ENCODE measurements around the gene PITX3. TPM values are rescaled to one million over a fixed set of nuclear protein-coding genes. Genes with fewer than 3 reads are reported as not detected.

The PITX3 gene
- total and polyA plus RNA-seq, 5 donors from 2014 or later: not detected

DNA sequence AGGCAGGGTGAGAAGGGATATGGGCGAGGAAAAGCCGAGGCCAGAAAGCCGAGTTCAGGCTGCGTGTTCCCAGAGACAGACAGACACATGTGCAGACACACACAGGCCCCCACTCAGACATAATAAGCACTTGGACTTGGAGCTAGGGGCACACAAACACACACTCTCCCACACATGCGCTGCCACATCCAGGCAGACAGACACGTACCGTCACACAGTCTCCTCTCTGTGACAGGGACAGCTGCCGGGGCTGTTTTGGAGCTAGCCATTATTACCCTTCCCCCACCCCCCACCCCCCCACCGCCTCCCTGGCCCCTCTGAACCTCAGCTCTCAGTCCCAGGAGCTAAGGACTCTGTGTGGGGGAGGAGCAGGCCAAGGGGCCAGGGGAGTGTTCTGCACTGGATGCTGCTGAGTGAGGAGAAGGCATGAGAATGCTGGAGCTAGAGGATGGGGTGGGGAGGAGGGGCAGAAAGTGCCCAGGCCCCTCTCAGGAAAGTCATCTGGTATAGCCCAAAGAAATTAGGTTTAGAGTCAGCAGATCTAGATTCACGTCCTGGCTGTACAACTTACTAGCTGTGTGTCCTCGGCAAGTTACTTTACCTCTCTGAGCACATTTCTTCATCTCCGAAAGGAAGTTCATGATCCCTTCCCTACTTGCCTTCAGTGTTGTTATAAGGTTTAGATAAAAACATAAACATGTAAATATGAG, 6.3 kb downstream of the PITX3 start:
- no peaks in the 10 kb centered on the region for H3K9me3 Mint-ChIP-seq
- H3K27me3 Mint-ChIP-seq: peaks cover 65% of the 10 kb centered on the region
- Histone ChIP-seq H3K27me3 (ENCODE audit: control insufficient read depth, insufficient read depth, low read length) (peaks cover 17% of the 10 kb centered on the region), H3K9me3 (ENCODE audit: control insufficient read depth in 2 of 2, low read length in 2 of 2) (no peaks in the 10 kb centered on the region), H3K4me3 (ENCODE audit: low read depth, low read length) (no peak overlapping the region), H3K27ac (ENCODE audit: insufficient read depth, low read length, poor library complexity, severe bottlenecking) (no peak overlapping the region), H3K4me1 (ENCODE audit: control insufficient read depth, insufficient read depth, low read length, poor library complexity, severe bottlenecking) (peaks cover 19% of the 10 kb centered on the region), H3K36me3 (ENCODE audit: control insufficient read depth, insufficient read depth, low read length) (no peaks in the 10 kb centered on the region)
- H3K4me3 Mint-ChIP-seq: peak overlapping the region in 1 of 4 donors; percentile 30
- no peaks in the 10 kb centered on the region for H3K36me3 Mint-ChIP-seq
- peaks cover 0 to 17% (median 3%) of the 10 kb centered on the region in 4 donors for H3K4me1 Mint-ChIP-seq
- H3K27ac Mint-ChIP-seq: no peak overlapping the region
- no peak for DNase-seq
- ATAC-seq (ENCODE audit: low read depth in 2 of 2): no peak

GRCh38 chr10:102233997-102234396, 7.3 kb downstream of the PITX3 start:
- no peak for DNase-seq
- Mint-ChIP-seq H3K4me1 (peaks cover 0 to 23% (median 5%) of the 10 kb centered on the region in 4 donors), H3K4me3 (peak overlapping the region in 1 of 4 donors; percentile 43), H3K27ac (no peak overlapping the region), H3K27me3 (peaks cover 71% of the 10 kb centered on the region), H3K9me3 (no peaks in the 10 kb centered on the region), H3K36me3 (no peaks in the 10 kb centered on the region)
- Histone ChIP-seq H3K4me1 (ENCODE audit: control insufficient read depth, insufficient read depth, low read length, poor library complexity, severe bottlenecking) (peaks cover 22% of the 10 kb centered on the region), H3K27ac (ENCODE audit: insufficient read depth, low read length, poor library complexity, severe bottlenecking) (no peak overlapping the region), H3K9me3 (ENCODE audit: control insufficient read depth in 2 of 2, low read length in 2 of 2) (no peaks in the 10 kb centered on the region), H3K36me3 (ENCODE audit: control insufficient read depth, insufficient read depth, low read length) (no peaks in the 10 kb centered on the region), H3K4me3 (ENCODE audit: low read depth, low read length) (no peak overlapping the region), H3K27me3 (ENCODE audit: control insufficient read depth, insufficient read depth, low read length) (peaks cover 15% of the 10 kb centered on the region)
- no peak for ATAC-seq (ENCODE audit: low read depth in 2 of 2)

DNA sequence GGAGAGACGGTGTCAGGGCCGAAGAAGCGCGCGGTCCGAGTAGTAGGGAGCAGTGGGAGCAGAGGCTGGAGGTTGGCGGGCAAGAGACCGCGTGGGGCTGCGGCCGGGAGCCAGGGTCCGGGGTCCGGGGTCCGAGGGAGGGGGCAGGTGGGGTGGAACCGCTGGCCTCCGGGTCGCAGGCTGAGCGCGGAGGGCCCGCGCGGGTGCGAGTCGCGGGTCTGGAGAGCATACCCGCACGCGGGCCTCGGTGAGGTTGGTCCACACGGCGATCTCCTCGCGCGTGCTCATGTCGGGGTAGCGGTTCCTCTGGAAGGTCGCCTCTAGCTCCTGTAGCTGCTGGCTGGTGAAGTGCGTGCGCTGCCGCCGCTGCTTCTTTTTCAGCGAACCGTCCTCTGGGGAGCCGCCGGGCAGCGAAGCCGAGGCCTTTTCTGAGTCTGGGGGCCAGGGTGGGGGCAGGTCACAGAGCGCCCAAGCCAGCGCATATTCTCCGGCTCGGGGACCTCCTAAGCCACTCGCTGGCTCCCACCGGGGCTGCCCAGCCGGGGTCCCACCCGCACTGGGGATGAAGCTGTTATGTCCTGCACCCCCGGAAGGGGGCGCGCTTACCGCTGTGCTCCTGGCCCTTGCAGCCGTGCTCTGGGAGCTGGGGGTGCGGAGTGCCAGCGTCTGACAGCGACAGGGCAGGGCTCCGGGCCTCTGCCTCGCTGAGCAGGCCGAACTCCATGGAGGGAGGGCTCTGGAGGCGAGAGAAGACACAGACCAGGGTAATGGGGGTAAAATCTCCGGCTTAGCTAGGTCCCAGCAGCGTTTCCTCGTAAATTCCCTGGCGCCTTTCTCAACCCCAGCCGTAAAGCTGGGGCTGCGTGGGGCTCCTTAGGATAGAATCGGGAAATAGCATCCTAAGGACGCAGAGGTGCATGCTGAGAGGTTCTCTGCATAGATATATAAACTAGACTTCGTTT, 9.7 kb downstream of the PITX3 start:
- Histone ChIP-seq H3K27ac (ENCODE audit: insufficient read depth, low read length, poor library complexity, severe bottlenecking) (no peak overlapping the region), H3K4me3 (ENCODE audit: low read depth, low read length) (no peak overlapping the region), H3K27me3 (ENCODE audit: control insufficient read depth, insufficient read depth, low read length) (peaks cover 23% of the 10 kb centered on the region), H3K4me1 (ENCODE audit: control insufficient read depth, insufficient read depth, low read length, poor library complexity, severe bottlenecking) (peaks cover 23% of the 10 kb centered on the region), H3K9me3 (ENCODE audit: control insufficient read depth in 2 of 2, low read length in 2 of 2) (no peaks in the 10 kb centered on the region), H3K36me3 (ENCODE audit: control insufficient read depth, insufficient read depth, low read length) (no peaks in the 10 kb centered on the region)
- peak overlapping the region; percentile 74 to 90 (median 81) for H3K4me3 Mint-ChIP-seq
- no peak overlapping the region for H3K27ac Mint-ChIP-seq
- peaks cover 0 to 34% (median 7%) of the 10 kb centered on the region in 4 donors for H3K4me1 Mint-ChIP-seq
- peak; percentile 53 to 65 (median 54) for DNase-seq
- peaks cover 69% of the 10 kb centered on the region for H3K27me3 Mint-ChIP-seq
- H3K9me3 Mint-ChIP-seq: no peaks in the 10 kb centered on the region
- ATAC-seq (ENCODE audit: low read depth in 2 of 2): peak; percentile 46 to 55
- H3K36me3 Mint-ChIP-seq: no peaks in the 10 kb centered on the region

- Mint-ChIP-seq H3K27ac (no peak overlapping the region), H3K27me3 (peaks cover 69% of the 10 kb centered on the region), H3K36me3 (no peaks in the 10 kb centered on the region)
Measured at GRCh38 chr10:102230861-102231356, 10.4 kb downstream of the PITX3 start.

DNA sequence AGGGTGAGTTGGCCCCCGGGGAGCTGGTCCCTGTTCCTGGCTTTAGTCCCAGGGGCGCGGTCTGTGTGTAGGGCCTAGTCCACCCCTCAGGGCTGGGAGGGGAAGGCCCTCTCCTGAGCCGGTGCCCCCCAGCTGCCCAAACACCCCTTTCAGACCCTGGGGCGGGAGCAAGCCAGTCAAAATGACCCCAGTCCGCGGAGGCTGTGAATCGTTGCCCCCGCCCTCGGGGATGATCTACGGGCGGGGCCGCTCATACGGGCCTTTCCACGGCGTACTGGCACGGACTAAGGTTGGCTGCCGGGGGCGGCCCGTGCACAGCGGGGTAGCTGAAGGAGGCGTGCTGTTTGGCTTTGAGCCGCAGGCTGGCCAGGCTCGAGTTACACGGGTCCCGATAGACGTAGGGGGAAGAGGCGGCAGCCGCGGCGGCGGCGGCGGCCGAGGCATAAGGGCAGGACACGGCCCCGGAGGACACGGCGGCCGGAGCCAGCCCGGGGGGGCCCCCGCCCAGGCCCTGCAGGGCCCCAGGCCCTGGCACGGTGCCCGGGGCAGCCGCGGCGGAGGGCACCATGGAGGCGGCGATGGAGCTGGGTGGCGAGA, 10.9 kb downstream of the PITX3 start:
- Mint-ChIP-seq H3K4me1 (peaks cover 5 to 47% (median 12%) of the 10 kb centered on the region in 4 donors), H3K36me3 (no peaks in the 10 kb centered on the region), H3K9me3 (peaks cover 0 to 2% (median 0%) of the 10 kb centered on the region in 7 donors), H3K4me3 (peak overlapping the region; percentile 83 to 90 (median 87)), H3K27me3 (peaks cover 66% of the 10 kb centered on the region), H3K27ac (peak overlapping the region in 1 of 3 donors; percentile 26)
- no peak overlapping the region for H3K27ac ChIP-seq (ENCODE audit: insufficient read depth, low read length, poor library complexity, severe bottlenecking)
- peaks cover 22% of the 10 kb centered on the region for H3K27me3 ChIP-seq (ENCODE audit: control insufficient read depth, insufficient read depth, low read length)
- H3K36me3 ChIP-seq (ENCODE audit: control insufficient read depth, insufficient read depth, low read length): no peaks in the 10 kb centered on the region
- DNase-seq: peak in 2 of 3 donors; percentile 21 to 23
- ATAC-seq (ENCODE audit: low read depth in 2 of 2): no peak
- peak overlapping the region; percentile 53 for H3K4me3 ChIP-seq (ENCODE audit: low read depth, low read length)
- H3K9me3 ChIP-seq (ENCODE audit: control insufficient read depth in 2 of 2, low read length in 2 of 2): no peaks in the 10 kb centered on the region
- H3K4me1 ChIP-seq (ENCODE audit: control insufficient read depth, insufficient read depth, low read length, poor library complexity, severe bottlenecking): peaks cover 33% of the 10 kb centered on the region

More at GRCh38 chr10:102230861-102231356, 10.4 kb downstream of the PITX3 start:
- Histone ChIP-seq H3K4me3 (ENCODE audit: low read depth, low read length) (no peak overlapping the region), H3K36me3 (ENCODE audit: control insufficient read depth, insufficient read depth, low read length) (no peaks in the 10 kb centered on the region), H3K9me3 (ENCODE audit: control insufficient read depth in 2 of 2, low read length in 2 of 2) (no peaks in the 10 kb centered on the region), H3K27me3 (ENCODE audit: control insufficient read depth, insufficient read depth, low read length) (peaks cover 23% of the 10 kb centered on the region), H3K4me1 (ENCODE audit: control insufficient read depth, insufficient read depth, low read length, poor library complexity, severe bottlenecking) (peaks cover 30% of the 10 kb centered on the region), H3K27ac (ENCODE audit: insufficient read depth, low read length, poor library complexity, severe bottlenecking) (no peak overlapping the region)
- ATAC-seq (ENCODE audit: low read depth in 2 of 2): no peak
- peak; percentile 20 to 63 (median 49) for DNase-seq
- Mint-ChIP-seq H3K4me1 (peaks cover 5 to 41% (median 11%) of the 10 kb centered on the region in 4 donors), H3K4me3 (peak overlapping the region; percentile 74 to 90 (median 81)), H3K9me3 (peaks cover 0 to 2% (median 0%) of the 10 kb centered on the region in 7 donors)

GRCh38 chr10:102229810-102230263, 11.5 kb downstream of the PITX3 start:
- H3K4me1 ChIP-seq (ENCODE audit: control insufficient read depth, insufficient read depth, low read length, poor library complexity, severe bottlenecking): peaks cover 33% of the 10 kb centered on the region
- H3K27ac ChIP-seq (ENCODE audit: insufficient read depth, low read length, poor library complexity, severe bottlenecking): no peak overlapping the region
- Mint-ChIP-seq H3K27ac (peak overlapping the region in 1 of 3 donors; percentile 52), H3K36me3 (no peaks in the 10 kb centered on the region), H3K4me1 (peaks cover 5 to 48% (median 12%) of the 10 kb centered on the region in 4 donors), H3K9me3 (peaks cover 0 to 2% (median 0%) of the 10 kb centered on the region in 7 donors), H3K27me3 (peaks cover 67% of the 10 kb centered on the region), H3K4me3 (peak overlapping the region; percentile 83 to 90 (median 87))
- DNase-seq (peak; percentile 76 to 86 (median 85)), ATAC-seq (ENCODE audit: low read depth in 2 of 2) (peak; percentile 62)
- H3K36me3 ChIP-seq (ENCODE audit: control insufficient read depth, insufficient read depth, low read length): no peaks in the 10 kb centered on the region
- H3K4me3 ChIP-seq (ENCODE audit: low read depth, low read length): peak overlapping the region; percentile 53
- no peaks in the 10 kb centered on the region for H3K9me3 ChIP-seq (ENCODE audit: control insufficient read depth in 2 of 2, low read length in 2 of 2)
- H3K27me3 ChIP-seq (ENCODE audit: control insufficient read depth, insufficient read depth, low read length): peaks cover 22% of the 10 kb centered on the region

DNA sequence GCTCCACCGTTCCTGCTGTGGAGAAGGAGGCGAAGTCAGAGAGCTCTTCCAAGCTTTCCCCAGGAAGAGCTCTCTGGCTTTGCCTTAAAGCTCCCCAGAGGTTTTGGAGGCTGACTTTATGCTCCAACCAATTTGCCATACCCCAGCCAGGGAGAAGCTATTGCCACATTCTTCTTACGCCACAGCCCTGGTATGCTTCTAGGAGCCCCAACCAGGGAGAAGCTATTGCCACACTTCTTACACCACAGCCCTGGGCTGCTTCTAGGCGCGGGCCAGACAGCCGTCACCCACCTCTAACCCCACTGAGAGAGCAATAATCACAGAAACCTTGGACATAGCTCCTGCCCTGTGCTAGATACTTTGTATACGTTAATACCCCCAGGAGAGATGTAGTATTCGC, 14.3 kb downstream of the PITX3 start:
- DNase-seq (no peak), ATAC-seq (ENCODE audit: low read depth in 2 of 2) (no peak)
- Mint-ChIP-seq H3K27me3 (peaks cover 68% of the 10 kb centered on the region), H3K36me3 (no peaks in the 10 kb centered on the region), H3K4me1 (peaks cover 0 to 48% (median 12%) of the 10 kb centered on the region in 4 donors), H3K27ac (no peak overlapping the region), H3K9me3 (peaks cover 0 to 2% (median 0%) of the 10 kb centered on the region in 7 donors), H3K4me3 (peak overlapping the region in 2 of 4 donors; percentile 62 to 65)
- no peaks in the 10 kb centered on the region for H3K9me3 ChIP-seq (ENCODE audit: control insufficient read depth in 2 of 2, low read length in 2 of 2)
- peaks cover 33% of the 10 kb centered on the region for H3K4me1 ChIP-seq (ENCODE audit: control insufficient read depth, insufficient read depth, low read length, poor library complexity, severe bottlenecking)
- H3K27ac ChIP-seq (ENCODE audit: insufficient read depth, low read length, poor library complexity, severe bottlenecking): no peak overlapping the region
- no peaks in the 10 kb centered on the region for H3K36me3 ChIP-seq (ENCODE audit: control insufficient read depth, insufficient read depth, low read length)
- H3K27me3 ChIP-seq (ENCODE audit: control insufficient read depth, insufficient read depth, low read length): peaks cover 25% of the 10 kb centered on the region
- H3K4me3 ChIP-seq (ENCODE audit: low read depth, low read length): no peak overlapping the region
